Osteocyte (in vitro differentiated cells): ENCODE results near the gene TTC28. TPM values are rescaled to one million over a fixed set of nuclear protein-coding genes. Genes with fewer than 3 reads are reported as not detected.

Experiments
- DNase-seq: peaks from one replicate; pipeline ENCODE4 v3.0.0; 2021; ENCODE audit warnings: mixed read lengths; ENCODE audit not compliant: unreplicated experiment; ENCODE audit errors: extremely low spot score
- H3K27ac Mint-ChIP-seq: one replicate; pipeline ENCODE4 v1.8.0; 2021; ENCODE audit warnings: mild to moderate bottlenecking, mixed read lengths; ENCODE audit not compliant: unreplicated experiment
- H3K27me3 Mint-ChIP-seq: one replicate; pipeline ENCODE4 v1.8.0; 2021; ENCODE audit warnings: mixed read lengths; ENCODE audit not compliant: unreplicated experiment
- H3K36me3 Mint-ChIP-seq: one replicate; pipeline ENCODE4 v1.8.0; 2021; ENCODE audit warnings: mixed read lengths; ENCODE audit not compliant: unreplicated experiment
- H3K4me1 Mint-ChIP-seq: one replicate; pipeline ENCODE4 v1.8.0; 2021; ENCODE audit warnings: mixed read lengths; ENCODE audit not compliant: unreplicated experiment
- H3K4me3 Mint-ChIP-seq: one replicate; pipeline ENCODE4 v1.8.0; 2021; ENCODE audit warnings: mild to moderate bottlenecking, moderate library complexity, mixed read lengths; ENCODE audit not compliant: unreplicated experiment
- H3K9me3 Mint-ChIP-seq: one replicate; pipeline ENCODE4 v1.8.0; 2021; ENCODE audit warnings: mixed read lengths; ENCODE audit not compliant: unreplicated experiment
- CTCF ChIP-seq: fragments of 200-600 bp; sonication (generic); IDR thresholded peaks from 2 replicates; pipeline ENCODE4 v1.5.0; 2021; ENCODE audit warnings: antibody characterized with exemption, mild to moderate bottlenecking, moderate library complexity
- total RNA-seq: library from RNA; stranded (reverse); gene quantifications from 2 replicates; pipeline ENCODE4 v1.2.1, GENCODE V29; 2021

TTC28 gene
- total RNA-seq, 1 donor from 2014 or later, result 70.3 TPM

GRCh38 chr22:28048529-28048928, 631.1 kb downstream of the TTC28 start:
- H3K36me3 Mint-ChIP-seq, result no peaks in the 10 kb centered on the region
- H3K9me3 Mint-ChIP-seq, result no peaks in the 10 kb centered on the region
- TF ChIP-seq CTCF, result no peak
- H3K27me3 Mint-ChIP-seq, result no peaks in the 10 kb centered on the region
- peaks cover 10% of the 10 kb centered on the region for H3K4me1 Mint-ChIP-seq
- H3K27ac Mint-ChIP-seq, result no peak overlapping the region
- no peak overlapping the region for H3K4me3 Mint-ChIP-seq
- no peak for DNase-seq

GRCh38 chr22:28047740-28048139, 631.9 kb downstream of the TTC28 start:
- H3K27ac Mint-ChIP-seq, result no peak overlapping the region
- H3K4me3 Mint-ChIP-seq, result no peak overlapping the region
- no peak for DNase-seq
- H3K27me3 Mint-ChIP-seq, result no peaks in the 10 kb centered on the region
- peaks cover 2% of the 10 kb centered on the region for H3K4me1 Mint-ChIP-seq
- H3K36me3 Mint-ChIP-seq, result no peaks in the 10 kb centered on the region
- no peaks in the 10 kb centered on the region for H3K9me3 Mint-ChIP-seq
- no peak for TF ChIP-seq CTCF

GRCh38 chr22:28046100-28046499, 633.5 kb downstream of the TTC28 start:
- DNase-seq, result no peak
- Mint-ChIP-seq H3K4me1 (no peaks in the 10 kb centered on the region), H3K27me3 (no peaks in the 10 kb centered on the region), H3K36me3 (peaks cover 5% of the 10 kb centered on the region), H3K9me3 (peaks cover 5% of the 10 kb centered on the region), H3K4me3 (no peak overlapping the region), H3K27ac (no peak overlapping the region)
- TF ChIP-seq CTCF, result no peak

- no peak for TF ChIP-seq CTCF
- no peak overlapping the region for H3K27ac Mint-ChIP-seq
Observed at GRCh38 chr22:28044546-28045173, 635.0 kb downstream of the TTC28 start.

GRCh38 chr22:28043266-28043665, 636.4 kb downstream of the TTC28 start:
- Mint-ChIP-seq H3K27me3 (no peaks in the 10 kb centered on the region), H3K27ac (no peak overlapping the region), H3K4me1 (no peaks in the 10 kb centered on the region), H3K4me3 (no peak overlapping the region), H3K9me3 (peaks cover 5% of the 10 kb centered on the region), H3K36me3 (peaks cover 10% of the 10 kb centered on the region)
- no peak for TF ChIP-seq CTCF
- DNase-seq, result no peak

More at GRCh38 chr22:28044546-28045173, 635.0 kb downstream of the TTC28 start:
- Mint-ChIP-seq H3K4me3 (no peak overlapping the region), H3K9me3 (peaks cover 5% of the 10 kb centered on the region), H3K36me3 (peaks cover 10% of the 10 kb centered on the region), H3K27me3 (no peaks in the 10 kb centered on the region), H3K4me1 (no peaks in the 10 kb centered on the region)
- no peak for DNase-seq
